H1 (cell line): ENCODE data around the gene PEX6.

Experiments
- ATF2 ChIP-seq: IDR thresholded peaks from 2 replicates; pipeline ENCODE4 v1.6.1; 2012; ENCODE audit warnings: low read length, inconsistent platforms
- CHD2 ChIP-seq: IDR thresholded peaks from 2 replicates; pipeline ENCODE4 v1.6.1; 2012; ENCODE audit warnings: low read length, improper control_type of control experiment
- CTCF ChIP-seq, 3 experiments: IDR thresholded peaks; 1 replicate in 2 of 3; 2 replicates in 1 of 3; pipeline versions ENCODE4 v1.5.1 to v1.6.1; 2011; ENCODE audit warnings: low read length in 3 of 3, mild to moderate bottlenecking in 3 of 3, inconsistent platforms in 2 of 3, low read depth in 1 of 3, moderate library complexity in 1 of 3; ENCODE audit not compliant: insufficient read depth in 1 of 3; ENCODE audit errors: control extremely low read depth in 1 of 3
- JUND ChIP-seq: IDR thresholded peaks from 2 replicates; pipeline ENCODE4 v1.6.1; 2011; ENCODE audit warnings: mild to moderate bottlenecking, improper control_type of control experiment, low read length
- POLR2A ChIP-seq, 2 experiments: IDR thresholded peaks; 1 replicate in 1 of 2; 2 replicates in 1 of 2; pipeline ENCODE4 v1.6.1; 2011; ENCODE audit warnings: low read depth in 2 of 2, low read length in 2 of 2, mild to moderate bottlenecking in 2 of 2; ENCODE audit errors: control extremely low read depth in 1 of 2
- POLR2AphosphoS5 ChIP-seq: IDR thresholded peaks from 2 replicates; pipeline ENCODE4 v1.6.1; 2011; ENCODE audit warnings: low read depth, low read length
- POU5F1 ChIP-seq: IDR thresholded peaks from 2 replicates; pipeline ENCODE4 v1.6.1; 2011; ENCODE audit warnings: low read depth, mild to moderate bottlenecking, low read length, moderate library complexity
- SP1 ChIP-seq: IDR thresholded peaks from 2 replicates; pipeline ENCODE4 v1.6.1; 2011; ENCODE audit warnings: low read depth, low read length
- SUZ12 ChIP-seq: fragments of 200-600 bp; sonication (generic); IDR thresholded peaks from 2 replicates; pipeline ENCODE4 v1.6.1; 2012; ENCODE audit warnings: mild to moderate bottlenecking, inconsistent platforms, low read length, moderate library complexity, mixed read lengths
- TAF1 ChIP-seq: IDR thresholded peaks from 2 replicates; pipeline ENCODE4 v1.6.1; 2011; ENCODE audit warnings: mild to moderate bottlenecking, low read depth, low read length

GRCh38 chr6:42993445-42993844 is 14.5 kb upstream of the PEX6 start:
- no peak for TF ChIP-seq CTCF (IDR thresholded peaks at IDR 0.05; ENCODE audit: control extremely low read depth in 1 of 3, insufficient read depth in 1 of 3, low read depth in 1 of 3, low read length in 3 of 3)
- TF ChIP-seq POLR2A (IDR thresholded peaks at IDR 0.05; ENCODE audit: control extremely low read depth in 1 of 2, low read depth in 2 of 2, low read length in 2 of 2) = no peak
- TF ChIP-seq SP1 = no peak
- no peak for TF ChIP-seq POLR2AphosphoS5
- TF ChIP-seq TAF1 = no peak
- no peak for TF ChIP-seq CHD2
- no peak for TF ChIP-seq JUND
- no peak for TF ChIP-seq ATF2
- TF ChIP-seq SUZ12 = no peak
- TF ChIP-seq POU5F1 = no peak
